Myocyte (in vitro differentiated cells): ENCODE results near the gene CTAGE1. TPM values are rescaled to one million over a fixed set of nuclear protein-coding genes. Genes with fewer than 3 reads are reported as not detected.
A peak's percentile ranks its signal among the peaks of the same experiment; 100 is the strongest.

Experiments used
- DNase-seq: peaks from one replicate; pipeline ENCODE4 v3.0.0-alpha.2; 2012; ENCODE audit warnings: low read depth
- total RNA-seq: library from RNA; depleted of rRNA; stranded (reverse); fragments of >200 nt; gene quantifications from 2 replicates; pipeline ENCODE4 v1.2.3, GENCODE V29; 2014

CTAGE1 gene
- total RNA-seq, 1 donor from 2014 or later = 0.05 TPM

GRCh38 chr18:22391407-22392345 lies 26.0 kb downstream of the CTAGE1 start:
- DNase-seq = peak; percentile 5

- peak; percentile 8 for DNase-seq
Measured at GRCh38 chr18:22387787-22388186, 29.9 kb downstream of the CTAGE1 start.

- no peak for DNase-seq
Measured at GRCh38 chr18:22387364-22387763, 30.4 kb downstream of the CTAGE1 start.

GRCh38 chr18:22385718-22386117 lies 32.0 kb downstream of the CTAGE1 start:
- DNase-seq = no peak

GRCh38 chr18:22378672-22379282 lies 38.9 kb downstream of the CTAGE1 start:
- no peak for DNase-seq

GRCh38 chr18:22377769-22378168 lies 39.9 kb downstream of the CTAGE1 start:
- no peak for DNase-seq

GRCh38 chr18:22370414-22370813 lies 47.3 kb downstream of the CTAGE1 start:
- DNase-seq = no peak

- DNase-seq = no peak
Measured at GRCh38 chr18:22368021-22368420, 49.7 kb downstream of the CTAGE1 start.

- DNase-seq = no peak
Measured at GRCh38 chr18:22367303-22367702, 50.4 kb downstream of the CTAGE1 start.

- no peak for DNase-seq
Measured at GRCh38 chr18:22363867-22364463, 53.8 kb downstream of the CTAGE1 start.

Other genes with a start within 250 kb of the CTAGE1 start
- gene GATA6, start 248.3 kb downstream of the CTAGE1 start, total RNA-seq = 0.08 TPM in 1 of 2 replicates, not detected in the other